Umbilical cord (tissue), 2 donors: Measurements from ENCODE around the gene ROPN1L. TPM values are rescaled to one million over a fixed set of nuclear protein-coding genes. Genes with fewer than 3 reads are reported as not detected.
"Not testable (repeated sequence)": the region's sequence is repeated elsewhere in the genome, so short reads cannot be mapped to it uniquely, and the experiment has no call there.

Experiments
- DNase-seq: peaks from one replicate; pipeline ENCODE4 v3.0.0-alpha.2; 2015; ENCODE audit warnings: low spot score
- total RNA-seq: library from RNA; depleted of rRNA; stranded (reverse); fragments of >200 nt; gene quantifications from one replicate; pipeline ENCODE4 v1.2.3, GENCODE V29; 2014; ENCODE audit warnings: low replicate concordance; ENCODE audit not compliant: insufficient read depth

The ROPN1L gene
- 7.5 TPM for total RNA-seq

- peak; percentile 94 for DNase-seq
Measured at GRCh38 chr5:10441083-10441991, at the start of gene ROPN1L. Gene ROPN1L, plus strand, starts transcription at chr5:10441879. Its CDS starts 289 bp downstream, at chr5:10442168.

- not testable (repeated sequence) for DNase-seq
Measured at GRCh38 chr5:10392567-10393328, 48.9 kb upstream of the ROPN1L start.

- DNase-seq: peak; percentile 87
Measured at GRCh38 chr5:10393491-10393890, 48.2 kb upstream of the ROPN1L start.

DNA sequence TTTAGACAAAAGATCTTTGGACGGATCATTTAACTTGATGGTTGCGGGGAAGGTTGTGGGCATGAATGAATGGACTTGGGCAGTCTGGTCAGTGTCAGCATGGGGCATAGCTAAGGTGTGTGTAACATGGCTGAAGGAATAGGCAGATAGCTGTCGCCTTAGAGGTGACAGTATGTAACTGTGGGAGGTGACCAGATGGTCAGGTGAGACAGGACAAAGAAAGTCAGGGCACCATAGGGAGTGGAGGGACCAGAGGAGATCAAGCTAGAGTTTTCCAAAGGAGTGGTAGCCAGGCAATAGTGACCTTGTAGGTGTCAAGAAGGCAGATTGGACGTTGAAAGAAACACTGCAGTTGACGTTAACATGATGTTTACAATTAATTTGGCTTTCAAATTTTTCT lies 45.1 kb upstream of the ROPN1L start:
- no peak for DNase-seq

DNA sequence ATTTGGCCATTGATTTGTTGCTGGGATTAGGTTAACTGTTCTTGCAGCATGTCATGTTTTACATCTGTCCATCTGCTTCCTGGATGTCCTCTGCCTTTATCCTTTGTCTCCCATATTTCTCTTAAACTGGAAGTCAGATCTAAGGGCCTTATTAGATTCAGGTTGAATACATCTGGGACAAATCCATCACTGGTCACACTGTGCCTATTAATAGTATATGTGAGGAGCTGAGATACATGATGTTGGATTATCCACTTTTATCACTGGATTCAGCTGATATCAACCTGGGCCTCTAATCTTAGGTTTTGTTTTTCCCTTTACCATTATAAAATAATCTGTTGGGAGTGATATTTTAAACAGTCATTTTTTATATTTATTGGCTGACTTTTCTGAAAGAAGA lies 41.8 kb upstream of the ROPN1L start:
- DNase-seq: no peak

DNA sequence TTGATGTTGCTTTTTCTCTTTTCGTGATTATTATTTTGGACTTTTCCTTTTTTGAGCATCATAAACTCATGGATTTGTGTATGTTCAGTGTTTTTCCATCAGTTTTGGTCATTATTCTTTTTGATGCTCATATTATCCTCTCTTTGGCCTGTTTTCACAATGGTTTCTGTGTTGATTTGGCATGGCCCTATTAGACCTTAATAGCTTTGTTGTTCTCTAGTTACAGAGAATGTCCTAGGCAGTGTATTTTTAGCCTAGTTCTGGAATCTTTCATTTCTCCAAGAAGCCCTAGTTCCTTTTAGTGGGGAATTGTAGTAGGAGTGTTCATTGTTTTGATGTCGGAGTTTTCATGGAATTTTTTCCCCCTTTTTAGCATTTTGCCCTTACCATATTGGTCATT lies 41.3 kb upstream of the ROPN1L start:
- no peak for DNase-seq

DNA sequence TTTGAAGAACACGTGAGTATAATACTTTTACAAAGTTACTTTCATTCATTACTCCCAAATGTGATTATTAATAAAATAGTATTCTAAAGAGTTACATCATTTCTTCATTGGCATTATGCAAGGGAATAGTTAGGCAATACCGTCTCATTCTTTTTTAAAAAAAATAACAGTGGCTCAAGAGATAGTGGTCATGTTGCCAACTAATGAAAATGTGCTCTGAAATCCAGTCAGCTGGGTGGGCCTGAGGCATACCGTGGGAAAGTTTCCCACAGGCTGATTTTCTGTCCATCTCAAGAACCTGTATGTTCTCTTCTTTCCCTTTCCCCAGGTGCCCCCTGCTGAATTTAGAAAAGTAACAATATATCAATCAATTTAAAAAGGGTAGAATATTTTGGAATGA lies 40.8 kb upstream of the ROPN1L start:
- no peak for DNase-seq

DNA sequence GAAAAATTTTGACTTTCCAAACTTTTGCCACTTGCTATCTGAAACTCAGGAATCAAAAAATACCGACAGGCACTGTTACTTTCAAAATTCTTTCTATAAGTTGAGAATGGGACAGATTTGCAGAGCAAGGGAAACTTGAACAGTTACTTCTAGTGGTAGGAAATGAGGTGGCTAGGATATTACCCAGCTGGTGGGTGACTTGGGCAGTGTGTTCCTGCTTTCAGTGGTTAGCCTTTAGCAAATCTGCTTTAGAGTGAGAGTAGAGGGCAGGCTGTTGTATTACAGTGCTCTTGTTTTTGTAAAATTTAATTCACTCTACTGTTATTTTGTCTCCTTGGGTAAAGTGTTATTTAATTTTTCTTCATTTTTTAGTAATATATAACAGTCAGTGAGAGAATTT lies 40.2 kb upstream of the ROPN1L start:
- no peak for DNase-seq

GRCh38 chr5:10403829-10404228 lies 37.9 kb upstream of the ROPN1L start:
- no peak for DNase-seq

- no peak for DNase-seq
Measured at GRCh38 chr5:10406651-10407050, 35.0 kb upstream of the ROPN1L start.

DNA sequence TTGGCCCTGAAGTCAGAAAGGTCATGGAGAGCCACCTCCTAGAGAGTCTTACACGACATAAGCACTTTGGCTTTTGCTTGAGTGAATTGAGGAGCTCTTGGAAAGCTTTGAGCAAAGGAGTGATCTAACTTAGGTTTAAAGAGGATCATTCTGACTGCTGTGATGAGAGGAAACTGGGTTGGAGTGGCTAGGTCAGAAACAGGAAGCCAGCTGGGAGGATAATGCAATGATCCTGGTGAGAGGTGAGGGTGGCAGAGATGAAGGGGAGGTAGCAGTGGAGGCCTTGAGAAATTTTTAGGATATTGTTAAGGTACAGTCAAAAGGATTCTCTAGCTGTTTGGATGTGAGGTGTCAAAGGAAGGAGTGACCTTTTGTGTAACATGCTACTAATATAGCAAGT lies 32.2 kb upstream of the ROPN1L start:
- DNase-seq: no peak

DNA sequence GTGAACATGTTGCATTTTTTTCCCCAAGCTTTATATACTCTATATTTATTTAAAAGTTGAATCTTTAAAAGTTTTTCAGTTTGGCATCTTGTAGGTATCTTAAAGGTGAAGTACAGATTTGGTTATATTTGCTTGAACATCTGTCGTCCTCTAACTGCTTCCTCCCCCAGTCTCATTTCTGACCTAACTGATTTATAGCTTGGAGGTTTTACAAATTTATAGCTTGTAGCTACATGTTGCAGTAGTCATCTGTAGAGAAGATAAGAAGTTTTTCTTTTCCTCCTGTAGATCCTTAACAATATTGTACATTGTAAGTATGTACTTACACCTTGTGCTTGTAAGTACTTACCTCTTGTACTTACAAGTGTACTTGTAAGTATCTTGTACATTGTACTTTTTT lies 31.0 kb upstream of the ROPN1L start:
- DNase-seq: no peak

- DNase-seq: no peak
Measured at GRCh38 chr5:10411336-10411735, 30.3 kb upstream of the ROPN1L start.

DNA sequence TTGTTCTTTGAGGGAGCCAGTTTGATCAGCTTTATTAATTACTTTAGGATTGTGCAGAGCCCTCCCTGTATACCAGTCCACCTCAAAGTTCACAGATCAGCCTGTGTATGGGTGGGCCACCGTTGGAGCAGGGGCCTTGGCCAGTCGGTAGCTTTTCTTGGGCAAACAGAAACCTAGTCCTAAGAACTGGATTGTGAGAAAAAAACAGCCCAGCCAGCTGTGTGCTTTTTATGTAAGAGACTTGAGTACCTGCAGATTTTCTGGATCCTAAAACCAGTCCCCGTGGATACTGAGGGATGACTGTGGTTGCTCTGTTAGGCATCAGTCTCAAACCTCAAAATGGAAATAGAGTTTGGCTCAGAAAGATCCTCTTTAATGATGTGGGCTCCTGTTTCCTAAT lies 24.8 kb upstream of the ROPN1L start:
- no peak for DNase-seq

GRCh38 chr5:10418654-10419345 lies 22.9 kb upstream of the ROPN1L start:
- DNase-seq: no peak

DNA sequence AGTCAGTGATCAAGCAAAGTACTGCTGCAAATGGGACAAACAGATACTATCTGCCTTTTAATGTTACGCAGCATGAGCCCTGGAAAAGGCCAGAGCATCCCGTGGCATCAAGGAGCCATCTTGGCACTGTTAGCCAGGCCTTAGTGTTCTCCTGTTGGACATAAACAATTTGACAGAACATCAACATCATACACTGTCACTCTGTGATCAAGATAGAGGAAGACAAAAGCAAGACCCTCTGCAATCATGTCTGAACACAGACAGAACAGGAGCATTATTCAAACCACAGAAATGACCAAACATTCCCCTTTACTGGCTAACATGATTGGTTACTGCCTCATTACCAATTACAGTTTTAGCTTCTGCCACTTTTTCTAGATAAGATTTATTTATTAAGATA lies 21.2 kb upstream of the ROPN1L start:
- DNase-seq: no peak

GRCh38 chr5:10420932-10421331 lies 20.7 kb upstream of the ROPN1L start:
- DNase-seq: no peak

DNA sequence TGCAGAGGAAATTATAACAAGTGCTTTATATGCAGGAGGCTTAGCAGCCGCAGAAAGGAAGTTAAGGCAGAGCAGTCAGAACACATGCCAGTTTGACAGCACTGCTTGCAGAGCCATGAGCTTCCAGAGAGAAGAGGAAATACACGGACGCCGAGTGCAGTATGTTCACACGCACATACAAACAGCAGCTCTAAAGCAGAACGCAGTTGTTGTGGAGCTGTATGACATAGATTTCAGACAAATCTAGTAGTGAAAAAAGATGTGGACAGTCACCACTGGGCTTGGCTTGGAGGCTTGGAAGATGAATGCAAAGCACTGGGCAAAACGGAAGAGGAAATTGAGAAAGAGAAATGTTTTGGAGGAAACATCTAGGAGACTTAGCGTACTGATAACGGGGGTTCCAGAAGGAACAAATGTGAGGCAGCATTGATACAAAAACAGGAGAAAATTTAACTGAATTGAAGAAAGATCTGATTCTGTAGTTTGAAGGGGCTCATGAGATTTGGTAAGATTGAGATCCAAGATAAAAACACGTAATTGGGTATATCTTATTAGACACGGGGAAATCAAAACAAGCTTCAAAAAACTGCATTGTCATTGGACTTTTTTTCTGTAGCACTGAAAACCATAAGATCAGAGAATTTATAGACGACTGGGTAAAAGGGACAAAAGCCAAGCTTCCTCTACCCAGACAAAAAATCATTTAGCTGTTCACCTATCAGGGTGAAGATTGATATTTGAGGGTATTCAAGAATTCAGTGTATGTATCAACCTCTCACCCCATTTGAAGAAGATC lies 19.6 kb upstream of the ROPN1L start:
- peak; percentile 17 for DNase-seq

- no peak for DNase-seq
Measured at GRCh38 chr5:10423022-10423421, 18.7 kb upstream of the ROPN1L start.

DNA sequence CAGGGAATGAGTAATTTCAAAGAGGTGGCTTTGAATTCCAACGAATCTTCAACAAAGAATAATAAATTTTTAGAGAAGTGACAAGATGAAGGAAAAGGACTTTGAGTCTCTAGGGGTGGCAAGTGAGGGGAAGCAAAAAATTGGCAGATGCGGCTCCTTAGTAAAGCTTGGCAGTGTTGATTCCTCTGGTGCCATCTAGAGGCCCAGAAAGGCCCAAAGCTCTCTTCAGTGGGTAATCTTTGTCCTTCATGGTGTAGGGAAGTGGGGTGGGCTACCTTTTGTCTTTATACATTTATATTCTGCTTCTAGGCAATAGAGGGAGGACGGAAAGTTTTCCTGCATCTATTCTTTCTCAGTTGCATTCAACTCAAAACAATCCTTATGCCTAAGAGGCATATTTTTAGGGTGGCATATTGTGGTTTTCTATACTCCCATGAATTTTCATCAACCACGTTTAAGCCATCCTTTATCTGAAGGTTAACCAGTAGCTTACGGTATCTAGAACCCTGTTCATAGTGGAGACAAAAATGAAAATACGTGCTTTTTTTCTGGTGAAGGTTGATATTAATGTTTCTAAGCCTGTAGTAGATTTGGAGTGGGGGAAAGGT lies 17.5 kb upstream of the ROPN1L start:
- DNase-seq: peak; percentile 41

DNA sequence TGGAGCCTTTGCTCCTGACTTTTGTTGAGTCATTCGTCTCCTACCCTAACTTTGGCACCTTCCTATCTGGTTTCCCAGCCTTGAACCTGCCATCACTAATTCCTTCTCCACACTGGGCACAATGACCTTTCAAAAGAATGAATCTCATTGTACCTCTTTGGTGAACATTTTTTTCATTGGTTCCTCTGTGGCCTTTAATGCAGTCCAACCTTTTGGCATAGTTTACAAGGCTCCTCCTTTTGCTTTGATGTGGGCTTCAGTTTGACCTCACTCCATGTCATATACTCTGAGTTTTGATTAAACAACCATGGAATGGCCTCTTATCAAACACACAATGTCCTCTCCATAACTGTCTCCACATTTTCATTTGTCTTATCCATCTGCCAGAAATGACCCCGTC lies 14.5 kb upstream of the ROPN1L start:
- no peak for DNase-seq
